ENCODE results near the gene MYH1.

- TF ChIP-seq ZNF512 (CRISPR knock-in tag; IDR thresholded peaks at IDR 0.05) (no peak), SMAD3 (CRISPR knock-in tag; IDR thresholded peaks at IDR 0.05) (no peak), POLR2A (IDR thresholded peaks at IDR 0.05; ENCODE audit: insufficient read depth in 1 of 2, low read depth in 2 of 2, low read length in 2 of 2) (no peak), IRF2 (CRISPR knock-in tag; IDR thresholded peaks at IDR 0.05) (no peak), CTCF (CRISPR knock-in tag; IDR thresholded peaks at IDR 0.05) (no peak)
These were observed 3.6 kb upstream of the MYH1 start for GRCh38 chr17:10521949-10522348.
